AG09319 (cell line): Measurements from ENCODE around the gene SUSD1.

ENCODE experiments used
- DNase-seq: peaks from one replicate; pipeline ENCODE4 v3.0.0-alpha.2; 2010; ENCODE audit warnings: low read depth; ENCODE audit errors: extremely low read depth
- CTCF ChIP-seq: IDR thresholded peaks from 2 replicates; pipeline ENCODE4 v1.5.1; 2011; ENCODE audit warnings: low read depth, mild to moderate bottlenecking, inconsistent platforms, low read length, moderate library complexity

SUSD1 gene

GRCh38 chr9:112051812-112052211 is 123.3 kb downstream of the SUSD1 start:
- DNase-seq, result no peak
- TF ChIP-seq CTCF, result no peak

GRCh38 chr9:112050544-112051475 is 124.3 kb downstream of the SUSD1 start:
- peak; percentile 96 for DNase-seq
- TF ChIP-seq CTCF, result no peak

- no peak for DNase-seq
- no peak for TF ChIP-seq CTCF
Measured at GRCh38 chr9:112049811-112050516, 125.1 kb downstream of the SUSD1 start.

GRCh38 chr9:112048924-112049691 is 126.0 kb downstream of the SUSD1 start:
- no peak for TF ChIP-seq CTCF
- DNase-seq, result peak; percentile 75

- no peak for DNase-seq
- no peak for TF ChIP-seq CTCF
Measured at GRCh38 chr9:112047538-112048066, 127.5 kb downstream of the SUSD1 start.

- no peak for TF ChIP-seq CTCF
- no peak for DNase-seq
Measured at GRCh38 chr9:112046181-112046580, 128.9 kb downstream of the SUSD1 start.
